GM19438 (cell line): ENCODE data around the gene CNNM1.

Experiments used
- ATAC-seq: cut with Tn5 transposase; IDR thresholded peaks from one replicate; pipeline ENCODE4 v1.9.1; 2021; ENCODE audit warnings: low read depth; ENCODE audit not compliant: unreplicated experiment

Gene CNNM1

DNA sequence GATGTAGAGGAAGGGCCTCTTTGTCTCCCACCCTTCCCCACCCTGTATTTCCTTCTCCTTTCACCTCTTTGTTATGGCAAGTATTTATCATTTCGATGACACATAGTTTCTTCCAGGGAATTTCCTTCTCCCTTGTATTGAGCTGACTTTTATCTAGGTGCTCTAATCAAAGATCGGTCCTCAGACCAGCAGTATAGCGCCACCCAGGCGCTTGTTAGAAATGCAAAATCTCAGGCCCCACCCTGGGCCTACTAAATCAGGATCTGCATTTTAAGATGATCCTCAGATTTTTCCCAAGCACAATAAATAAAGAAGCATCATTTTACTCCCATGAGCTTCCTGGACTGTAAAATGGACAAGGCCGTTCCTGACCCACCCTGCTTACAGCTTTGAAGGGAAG lies 113.2 kb downstream of the CNNM1 start:
- no peak for ATAC-seq

- ATAC-seq, result no peak
These were observed 114.3 kb downstream of the CNNM1 start for GRCh38 chr10:99443500-99443899.
